ENCODE measurements around the gene DENND1C.

DENND1C gene, protein sequence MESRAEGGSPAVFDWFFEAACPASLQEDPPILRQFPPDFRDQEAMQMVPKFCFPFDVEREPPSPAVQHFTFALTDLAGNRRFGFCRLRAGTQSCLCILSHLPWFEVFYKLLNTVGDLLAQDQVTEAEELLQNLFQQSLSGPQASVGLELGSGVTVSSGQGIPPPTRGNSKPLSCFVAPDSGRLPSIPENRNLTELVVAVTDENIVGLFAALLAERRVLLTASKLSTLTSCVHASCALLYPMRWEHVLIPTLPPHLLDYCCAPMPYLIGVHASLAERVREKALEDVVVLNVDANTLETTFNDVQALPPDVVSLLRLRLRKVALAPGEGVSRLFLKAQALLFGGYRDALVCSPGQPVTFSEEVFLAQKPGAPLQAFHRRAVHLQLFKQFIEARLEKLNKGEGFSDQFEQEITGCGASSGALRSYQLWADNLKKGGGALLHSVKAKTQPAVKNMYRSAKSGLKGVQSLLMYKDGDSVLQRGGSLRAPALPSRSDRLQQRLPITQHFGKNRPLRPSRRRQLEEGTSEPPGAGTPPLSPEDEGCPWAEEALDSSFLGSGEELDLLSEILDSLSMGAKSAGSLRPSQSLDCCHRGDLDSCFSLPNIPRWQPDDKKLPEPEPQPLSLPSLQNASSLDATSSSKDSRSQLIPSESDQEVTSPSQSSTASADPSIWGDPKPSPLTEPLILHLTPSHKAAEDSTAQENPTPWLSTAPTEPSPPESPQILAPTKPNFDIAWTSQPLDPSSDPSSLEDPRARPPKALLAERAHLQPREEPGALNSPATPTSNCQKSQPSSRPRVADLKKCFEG

DNA sequence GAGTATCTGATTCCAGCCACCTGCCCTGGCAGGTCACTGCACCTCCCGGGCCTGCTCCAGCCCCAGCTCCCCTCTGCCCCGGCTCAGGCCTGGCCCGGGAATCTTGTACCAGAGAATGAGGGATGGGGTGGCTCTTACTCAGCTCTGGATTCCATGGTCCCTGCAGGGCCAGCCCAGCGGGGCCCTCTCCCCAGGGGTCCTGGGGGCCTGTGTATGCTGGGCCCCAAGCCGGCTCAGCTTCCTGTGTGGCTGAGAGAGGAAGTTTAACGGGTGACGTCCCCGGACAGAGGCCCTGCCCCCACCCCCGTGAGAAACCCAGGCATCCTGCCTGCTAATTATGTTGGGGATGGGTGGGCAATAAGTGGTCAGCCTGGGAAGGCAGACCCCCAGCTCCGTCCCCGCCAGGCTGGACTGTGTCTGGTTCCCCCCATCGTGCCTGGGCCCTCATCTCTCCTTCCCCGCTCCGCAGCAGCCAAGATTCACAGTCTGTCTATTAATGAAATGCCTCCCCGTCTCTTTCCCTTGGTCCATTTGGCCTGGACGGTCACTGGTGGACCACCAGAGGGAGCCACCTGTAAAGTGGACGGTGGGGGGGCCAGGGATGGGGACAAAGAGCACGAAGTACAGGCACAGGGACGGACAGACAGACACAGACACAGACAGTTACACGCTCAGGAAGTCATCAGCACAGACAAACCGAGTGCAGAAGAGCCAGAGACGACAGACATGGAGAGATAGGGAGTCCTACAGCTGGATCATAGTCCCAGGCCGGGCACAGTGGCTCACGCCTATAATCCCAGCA, at the start of gene DENND1C:
Gene DENND1C (minus strand): TSS at position 247 of the 802 bp plus-strand sequence. CDS start 92 bp downstream, at position 155.
- no peak for DNase-seq

GRCh38 chr19:6530386-6531162, 49.0 kb upstream of the DENND1C start, which contains the start of gene TNFSF9:
TSS of gene TNFSF9 (plus strand) at chr19:6531026. CDS start at chr19:6531037, 11 bp downstream.
- DNase-seq: peak; percentile 23 to 54

DNA sequence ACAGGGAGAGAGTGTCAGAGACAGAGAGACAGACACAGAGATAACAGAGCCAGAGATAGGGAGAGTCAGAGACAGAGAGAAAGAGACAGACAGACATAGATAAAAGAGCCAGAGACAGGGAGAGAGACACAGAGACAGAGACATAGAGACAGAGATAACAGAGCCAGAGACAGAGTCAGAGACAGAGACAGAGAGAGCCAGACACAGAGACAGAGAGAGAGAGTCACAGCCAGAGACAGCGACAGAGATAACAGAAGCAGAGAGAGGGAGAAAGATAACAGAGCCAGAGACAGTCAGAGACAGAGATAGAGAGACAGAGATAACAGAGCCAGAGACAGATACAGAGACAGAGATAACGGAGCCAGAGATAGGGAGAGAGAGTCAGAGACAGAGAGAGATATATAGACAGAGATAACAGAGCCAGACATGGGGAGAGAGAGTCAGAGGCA, 48.4 kb upstream of the DENND1C start:
- no peak for DNase-seq

DNA sequence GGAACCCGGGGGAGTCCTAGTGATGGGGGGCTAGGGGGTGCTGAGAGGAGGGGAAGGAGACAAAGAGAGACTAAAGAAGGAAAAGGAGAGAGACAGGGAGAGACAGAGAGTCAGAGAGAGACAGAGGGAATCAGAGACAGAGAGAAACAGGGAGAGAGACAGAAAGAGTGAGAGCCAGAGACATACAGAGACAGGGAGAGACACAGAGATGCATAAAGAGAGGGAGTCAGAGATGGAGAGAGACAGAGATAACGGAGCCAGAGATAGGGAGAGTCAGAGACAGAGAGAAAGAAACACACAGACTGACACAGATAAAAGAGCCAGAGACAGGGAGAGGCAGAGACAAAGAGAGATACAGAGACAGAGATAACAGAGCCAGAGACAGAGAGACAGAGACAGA, 47.8 kb upstream of the DENND1C start:
- no peak for DNase-seq

- no peak for DNase-seq
These were observed 47.0 kb upstream of the DENND1C start for GRCh38 chr19:6528544-6529121.

GRCh38 chr19:6527893-6528543, 46.4 kb upstream of the DENND1C start:
- no peak for DNase-seq

DNA sequence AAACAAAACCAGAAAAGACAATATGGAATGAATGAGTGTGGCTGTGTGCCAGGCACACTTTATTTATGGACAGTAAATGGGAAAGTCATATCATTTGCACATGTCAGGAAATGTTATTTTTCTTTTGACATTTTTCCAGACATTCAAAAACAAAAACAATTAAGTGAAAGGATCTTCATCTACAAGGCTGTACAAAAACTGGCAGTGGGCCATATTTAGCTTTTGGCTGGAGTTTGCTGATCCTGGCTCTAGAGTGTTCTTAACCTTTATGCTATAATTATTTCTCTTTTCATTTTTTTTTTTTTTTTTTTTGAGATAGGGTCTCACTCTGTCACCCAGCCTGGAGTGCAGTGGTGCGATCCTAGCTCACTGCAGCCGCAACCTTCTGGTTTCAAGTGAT, 42.7 kb upstream of the DENND1C start:
- DNase-seq: no peak

GRCh38 chr19:6522712-6523111, 41.1 kb upstream of the DENND1C start:
- DNase-seq: no peak

- DNase-seq: no peak
These were observed 40.4 kb upstream of the DENND1C start for GRCh38 chr19:6521718-6522646.

DNA sequence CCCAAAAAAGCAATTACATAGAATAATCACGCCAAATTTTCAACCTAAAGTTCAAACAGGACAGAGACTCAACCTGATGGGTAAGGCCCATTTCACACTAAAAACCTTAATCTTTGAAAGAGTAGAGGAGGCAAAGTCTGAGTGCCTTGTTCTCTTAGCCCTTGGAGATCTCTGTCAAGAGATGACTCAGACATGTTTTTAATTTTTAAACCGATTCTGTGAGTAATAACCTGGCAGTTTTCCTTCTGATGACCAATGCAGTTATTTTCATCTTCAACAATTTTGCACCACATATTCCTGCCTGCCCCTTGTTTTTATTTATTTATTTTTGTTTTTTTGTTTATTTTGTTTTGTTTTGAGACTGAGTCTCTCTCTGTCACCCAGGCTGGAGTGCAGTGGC, 37.7 kb upstream of the DENND1C start:
- DNase-seq: no peak

- no peak for DNase-seq
These were observed 36.7 kb upstream of the DENND1C start for GRCh38 chr19:6518145-6518911.

DNA sequence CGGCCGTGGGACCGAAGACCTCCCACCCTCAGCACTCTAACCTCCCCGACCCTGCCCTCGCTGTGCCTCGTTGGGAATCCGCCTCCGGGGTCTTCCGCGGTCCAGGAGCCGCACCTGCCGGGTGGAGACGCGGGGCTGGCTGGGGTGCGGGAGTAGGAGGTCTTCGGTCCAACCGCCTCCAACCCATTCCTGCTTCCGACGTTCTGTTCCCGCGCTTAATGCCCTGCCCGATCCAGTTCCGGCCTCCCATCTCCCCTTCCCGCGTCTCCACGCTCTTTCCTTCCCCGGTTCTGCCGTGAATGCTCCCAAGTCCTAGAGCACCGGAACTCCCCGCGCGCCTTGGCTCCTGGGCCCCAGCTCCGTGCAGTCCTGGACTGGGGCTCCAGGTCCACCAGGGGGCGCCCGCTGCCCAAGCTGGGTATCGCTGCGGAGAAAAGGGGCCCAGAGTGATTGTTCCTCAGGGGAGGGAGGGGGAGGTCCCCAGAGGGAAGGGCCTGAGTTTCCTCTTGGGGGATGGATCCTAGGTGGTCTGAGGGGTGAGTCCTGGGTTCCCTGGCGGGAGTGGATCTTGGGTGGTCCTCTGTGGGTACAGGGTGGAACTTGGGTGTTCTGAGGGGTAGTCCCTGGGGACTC, 35.2 kb upstream of the DENND1C start:
- DNase-seq: peak; percentile 37 to 86

DNA sequence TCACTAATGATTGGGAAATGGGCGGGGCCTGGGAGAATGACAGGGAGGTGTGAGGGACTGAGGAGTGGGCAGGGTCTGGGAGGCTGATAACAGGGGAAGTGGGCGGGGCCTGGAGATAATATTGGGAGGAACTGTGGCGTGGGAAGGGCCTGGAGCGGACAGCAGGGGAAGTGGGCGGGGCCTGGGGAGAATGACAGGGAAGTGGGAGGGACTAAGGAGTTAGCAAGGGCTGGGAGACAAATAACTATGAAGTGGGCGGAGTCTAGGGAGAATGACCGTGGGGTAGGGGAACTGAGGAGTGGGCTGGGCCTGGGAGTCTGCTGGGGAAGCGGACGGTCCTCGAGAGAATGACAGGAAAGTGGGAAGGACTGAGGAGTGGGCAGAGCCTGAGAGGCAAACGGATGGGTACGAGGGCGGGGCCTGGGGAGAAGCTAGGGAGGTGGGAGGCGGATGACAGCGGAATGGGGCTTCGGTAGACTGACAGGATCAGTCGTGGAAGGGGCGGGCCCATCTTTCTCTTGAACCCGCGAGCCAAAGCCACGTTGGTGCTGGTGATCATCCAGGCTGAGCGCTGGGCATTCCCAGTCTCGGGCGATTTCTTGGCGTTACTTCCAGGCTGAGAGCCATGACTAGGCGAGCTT, 34.6 kb upstream of the DENND1C start:
- peak in 1 of 2 experiments; percentile 13 for DNase-seq

DNA sequence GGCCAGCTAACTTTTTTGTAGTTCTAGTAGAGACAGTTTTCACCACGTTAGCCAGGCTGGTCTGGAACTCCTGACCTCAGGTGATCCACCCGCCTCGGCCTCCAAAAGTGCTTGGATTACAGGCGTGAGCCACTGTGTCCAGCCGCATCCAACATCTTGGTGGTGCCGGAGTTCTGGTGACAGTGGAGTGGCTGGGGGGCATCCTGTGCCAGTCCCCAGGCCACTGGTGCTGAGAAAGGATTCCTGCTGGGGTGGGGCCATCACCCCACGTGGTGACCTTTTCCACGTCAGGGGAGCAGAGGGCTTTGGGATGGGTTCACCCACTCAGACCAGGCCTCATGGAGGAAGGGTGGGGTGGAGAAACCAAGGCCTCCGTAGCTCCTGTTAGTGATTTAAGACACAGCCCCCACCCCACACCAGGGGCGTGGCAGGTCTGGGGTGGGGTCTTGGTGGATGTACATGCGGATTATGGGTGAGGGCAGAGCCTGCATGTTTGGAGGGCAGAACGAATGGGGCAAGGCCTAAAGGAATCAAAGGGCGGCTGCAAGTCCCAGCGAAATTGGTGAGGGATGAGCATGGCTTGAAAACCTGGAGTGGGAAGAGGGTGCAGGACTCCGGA, 33.4 kb upstream of the DENND1C start:
- no peak for DNase-seq

DNA sequence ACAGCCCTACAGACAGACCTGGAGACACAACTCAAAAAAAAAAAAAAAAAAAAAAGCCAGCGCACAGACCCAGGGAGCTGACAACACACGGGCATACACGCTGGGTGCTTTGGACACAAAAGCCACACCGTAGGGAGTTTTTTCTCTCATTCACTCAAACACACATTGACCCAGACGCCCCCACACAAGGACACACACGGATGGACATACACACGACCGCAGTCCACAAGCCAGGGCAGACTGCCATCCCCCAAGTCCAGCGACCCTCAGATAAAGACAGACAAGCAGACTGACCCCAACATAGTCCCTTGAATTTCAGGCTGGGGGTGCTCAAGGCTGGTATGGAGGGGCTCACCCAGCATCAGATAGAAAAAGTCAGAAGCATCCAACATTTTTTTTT, 32.5 kb upstream of the DENND1C start:
- no peak for DNase-seq

GRCh38 chr19:6510618-6511017, 29.0 kb upstream of the DENND1C start:
- DNase-seq: no peak

GRCh38 chr19:6509118-6509971, 27.8 kb upstream of the DENND1C start:
- no peak for DNase-seq

Measured in NCI-H1930 (cell line).